AG10803 (cell line): ENCODE results near the gene CFAP20DC.
A peak's percentile ranks its signal among the peaks of the same experiment; 100 is the strongest.

ENCODE experiments used
- DNase-seq: peaks from one replicate; pipeline ENCODE4 v3.0.0; 2010; ENCODE audit warnings: low read depth
- H3K4me3 ChIP-seq: 2 replicates; pipeline ENCODE4 v1.5.1; 2011; ENCODE audit warnings: mild to moderate bottlenecking, low read length, control low read depth
- TF ChIP-seq, protein P1 (sequence below): conservative IDR thresholded peaks from 2 replicates; pipeline ENCODE4 v1.5.1; 2011; ENCODE audit warnings: mild to moderate bottlenecking, low read length, control low read depth, inconsistent platforms

Gene CFAP20DC

GRCh38 chr3:58789385-58789784 lies 260.4 kb downstream of the CFAP20DC start:
- no peak overlapping the region for H3K4me3 ChIP-seq
- DNase-seq: no peak
- TF ChIP-seq, protein P1, sequence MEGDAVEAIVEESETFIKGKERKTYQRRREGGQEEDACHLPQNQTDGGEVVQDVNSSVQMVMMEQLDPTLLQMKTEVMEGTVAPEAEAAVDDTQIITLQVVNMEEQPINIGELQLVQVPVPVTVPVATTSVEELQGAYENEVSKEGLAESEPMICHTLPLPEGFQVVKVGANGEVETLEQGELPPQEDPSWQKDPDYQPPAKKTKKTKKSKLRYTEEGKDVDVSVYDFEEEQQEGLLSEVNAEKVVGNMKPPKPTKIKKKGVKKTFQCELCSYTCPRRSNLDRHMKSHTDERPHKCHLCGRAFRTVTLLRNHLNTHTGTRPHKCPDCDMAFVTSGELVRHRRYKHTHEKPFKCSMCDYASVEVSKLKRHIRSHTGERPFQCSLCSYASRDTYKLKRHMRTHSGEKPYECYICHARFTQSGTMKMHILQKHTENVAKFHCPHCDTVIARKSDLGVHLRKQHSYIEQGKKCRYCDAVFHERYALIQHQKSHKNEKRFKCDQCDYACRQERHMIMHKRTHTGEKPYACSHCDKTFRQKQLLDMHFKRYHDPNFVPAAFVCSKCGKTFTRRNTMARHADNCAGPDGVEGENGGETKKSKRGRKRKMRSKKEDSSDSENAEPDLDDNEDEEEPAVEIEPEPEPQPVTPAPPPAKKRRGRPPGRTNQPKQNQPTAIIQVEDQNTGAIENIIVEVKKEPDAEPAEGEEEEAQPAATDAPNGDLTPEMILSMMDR: no peak

- no peak for DNase-seq
- H3K4me3 ChIP-seq: no peak overlapping the region
- TF ChIP-seq, protein P1: no peak
Measured at GRCh38 chr3:58784888-58785287, 264.9 kb downstream of the CFAP20DC start.

GRCh38 chr3:58784425-58784824 lies 265.4 kb downstream of the CFAP20DC start:
- H3K4me3 ChIP-seq: no peak overlapping the region
- DNase-seq: no peak
- TF ChIP-seq, protein P1: no peak

GRCh38 chr3:58783845-58784244 lies 266.0 kb downstream of the CFAP20DC start:
- TF ChIP-seq, protein P1: no peak
- no peak for DNase-seq
- no peak overlapping the region for H3K4me3 ChIP-seq

GRCh38 chr3:58779934-58780333 lies 269.9 kb downstream of the CFAP20DC start:
- no peak overlapping the region for H3K4me3 ChIP-seq
- no peak for DNase-seq
- TF ChIP-seq, protein P1: no peak

DNA sequence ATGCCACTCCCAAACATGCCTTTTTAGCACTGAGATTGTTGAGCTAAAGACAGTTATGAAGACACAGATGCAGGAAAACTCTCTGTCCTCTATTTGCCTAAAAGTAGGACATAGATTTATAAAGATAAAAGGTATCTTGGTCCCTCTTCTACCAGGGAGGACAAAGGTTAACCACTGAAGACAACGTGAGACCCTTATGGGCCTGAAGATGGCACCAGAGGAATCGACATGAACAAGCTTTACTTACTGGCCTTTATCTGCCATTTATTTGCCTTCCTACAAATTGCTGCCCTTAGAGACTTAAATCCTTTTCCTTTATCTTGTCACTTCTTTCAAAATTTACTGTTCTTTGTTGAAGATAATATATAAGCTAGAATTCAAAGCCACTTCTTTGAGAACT lies 273.6 kb downstream of the CFAP20DC start:
- DNase-seq: no peak
- TF ChIP-seq, protein P1: 0 out of 2 replicates have a peak, but pooled peaks have one; percentile 6
- no peak overlapping the region for H3K4me3 ChIP-seq

GRCh38 chr3:58772462-58772861 lies 277.4 kb downstream of the CFAP20DC start:
- TF ChIP-seq, protein P1: no peak
- DNase-seq: no peak
- H3K4me3 ChIP-seq: no peak overlapping the region
